BJ (cell line): ENCODE data around the gene CAMK2B. TPM values are rescaled to one million over a fixed set of nuclear protein-coding genes. Genes with fewer than 3 reads are reported as not detected.

ENCODE experiments used
- CTCF ChIA-PET: fragments of 350-600 bp; formaldehyde crosslinking; extraction: SDS; loops from one replicate; lab custom pipeline; 2021; ENCODE audit warnings: antibody characterized with exemption, inconsistent platforms; lab: Yijun Ruan, JAX
- POLR2A ChIA-PET: fragments of 300-600 bp; sonication (Branson Sonifier 250); formaldehyde crosslinking; extraction: SDS; loops from one replicate; lab custom pipeline; 2021; ENCODE audit warnings: antibody characterized with exemption; lab: Charles Lee
- DNase-seq: peaks from one replicate; pipeline ENCODE4 v3.0.0-alpha.2; 2011; ENCODE audit warnings: low read depth
- H3K27me3 ChIP-seq: 2 replicates; pipeline ENCODE4 v1.6.0; 2011; ENCODE audit warnings: low read length; ENCODE audit not compliant: control insufficient read depth, insufficient read depth
- H3K36me3 ChIP-seq: 2 replicates; pipeline ENCODE4 v1.5.1; 2011; ENCODE audit warnings: low read length; ENCODE audit not compliant: control insufficient read depth, insufficient read depth
- H3K4me3 ChIP-seq: 2 replicates; pipeline ENCODE4 v1.5.1; 2011; ENCODE audit warnings: low read depth, mild to moderate bottlenecking, control low read depth, low read length
- CTCF ChIP-seq: IDR thresholded peaks from 2 replicates; pipeline ENCODE4 v1.5.1; 2011; ENCODE audit warnings: low read depth, mild to moderate bottlenecking, control low read depth, inconsistent platforms, low read length, moderate library complexity; ENCODE audit not compliant: insufficient read depth
- polyA plus RNA-seq: library from polyadenylated mRNA; depleted of rRNA; stranded (reverse); fragments of >200 nt; gene quantifications from 2 replicates; pipeline ENCODE4 v1.2.3, GENCODE V29; 2011

Gene CAMK2B
- polyA plus RNA-seq, 1 experiment, result 0.10 TPM

GRCh38 chr7:44235582-44236332 is 89.6 kb downstream of the CAMK2B start:
- ChIA-PET CTCF (interaction anchor here (1.1 to 1.4 kb wide), 2 partner anchors 15 to 330 kb away, joined by 3 to 5 read pairs; no protein-coding TSS in a partner anchor), POLR2A (no interaction called here)
- no peak for TF ChIP-seq CTCF
- DNase-seq, result no peak
- Histone ChIP-seq H3K4me3 (no peak overlapping the region), H3K36me3 (no peaks in the 10 kb centered on the region), H3K27me3 (no peaks in the 10 kb centered on the region)

- Histone ChIP-seq H3K4me3 (no peak overlapping the region), H3K36me3 (no peaks in the 10 kb centered on the region), H3K27me3 (0 out of 2 replicates have a peak, but pooled peaks cover 1% of the 10 kb centered on the region)
- TF ChIP-seq CTCF, result no peak
- POLR2A ChIA-PET, result no interaction called here
- no peak for DNase-seq
- CTCF ChIA-PET, result interaction anchor here (1.1 to 1.4 kb wide), 2 partner anchors 14 to 331 kb away, joined by 3 to 5 read pairs; no protein-coding TSS in a partner anchor
Observed at GRCh38 chr7:44235066-44235465, 90.3 kb downstream of the CAMK2B start.

GRCh38 chr7:44232901-44233715 is 92.3 kb downstream of the CAMK2B start:
- DNase-seq, result no peak
- ChIA-PET CTCF (no interaction called here), POLR2A (interaction anchor here (0.5 kb wide), 1 partner anchor 440 kb away, joined by 3 read pairs; no protein-coding TSS in a partner anchor)
- Histone ChIP-seq H3K4me3 (no peak overlapping the region), H3K36me3 (no peaks in the 10 kb centered on the region), H3K27me3 (0 out of 2 replicates have a peak, but pooled peaks cover 1% of the 10 kb centered on the region)
- TF ChIP-seq CTCF, result no peak

GRCh38 chr7:44232396-44232795 is 93.0 kb downstream of the CAMK2B start:
- ChIA-PET CTCF (no interaction called here), POLR2A (interaction anchor here (0.5 kb wide), 1 partner anchor 712 kb away, joined by 4 read pairs; no protein-coding TSS in a partner anchor)
- H3K36me3 ChIP-seq, result no peaks in the 10 kb centered on the region
- H3K4me3 ChIP-seq, result no peak overlapping the region
- no peak for TF ChIP-seq CTCF
- no peak for DNase-seq
- H3K27me3 ChIP-seq, result 0 out of 2 replicates have a peak, but pooled peaks cover 1% of the 10 kb centered on the region

GRCh38 chr7:44231088-44231487 is 94.3 kb downstream of the CAMK2B start:
- ChIA-PET CTCF (interaction anchor here (1.2 kb wide), 2 partner anchors 10 to 14 kb away, joined by 3 read pairs; no protein-coding TSS in a partner anchor), POLR2A (no interaction called here)
- Histone ChIP-seq H3K36me3 (no peaks in the 10 kb centered on the region), H3K27me3 (peaks cover 2% of the 10 kb centered on the region), H3K4me3 (no peak overlapping the region)
- no peak for TF ChIP-seq CTCF
- no peak for DNase-seq
